Adrenal gland (tissue), 12 donors: ENCODE results near the gene FHOD3. TPM values are rescaled to one million over a fixed set of nuclear protein-coding genes. Genes with fewer than 3 reads are reported as not detected.

Source experiments
- DNase-seq, 7 donors: peaks; one replicate each; pipeline ENCODE4 v3.0.0-alpha.2; 2019 to 2020
- H3K27ac ChIP-seq, 5 donors: fragments of 200-600 bp; sonication (generic) in 4 of 5; 1 replicate in 3 of 5; 2 replicates in 2 of 5; pipeline versions ENCODE4 v1.5.1 to v1.8.0; 2016 to 2020; ENCODE audit warnings: mild to moderate bottlenecking in 1 of 5
- H3K27me3 ChIP-seq: fragments of 200-600 bp; 2 replicates; pipeline ENCODE4 v1.8.0; 2021
- H3K36me3 ChIP-seq, 2 donors: fragments of 200-600 bp; replicated peaks in 1 of 2; 1 replicate in 1 of 2; 2 replicates in 1 of 2; pipeline versions ENCODE4 v1.5.1 to v1.8.0; 2018 to 2022
- H3K4me1 ChIP-seq, 2 donors: fragments of 200-600 bp; replicated peaks in 1 of 2; 1 replicate in 1 of 2; 2 replicates in 1 of 2; pipeline versions ENCODE4 v1.5.1 to v1.8.0; 2018 to 2021
- H3K4me3 ChIP-seq, 4 donors: fragments of 200-600 bp; sonication (generic) in 3 of 4; one replicate each; pipeline ENCODE4 v1.5.1; 2016 to 2018
- H3K9me3 ChIP-seq, 3 donors: fragments of 200-600 bp; sonication (generic) in 1 of 3; replicated peaks in 1 of 3; 1 replicate in 2 of 3; 2 replicates in 1 of 3; pipeline versions ENCODE4 v1.5.1 to v1.8.0; 2016 to 2021
- CTCF ChIP-seq, 6 experiments: fragments of 450-650 bp in 4 of 6; fragments of 200-600 bp in 2 of 6; sonication (generic) in 1 of 6; IDR thresholded peaks; 1 replicate in 5 of 6; 2 replicates in 1 of 6; pipeline versions ENCODE4 v1.5.1 to v1.8.0; 2016 to 2021; ENCODE audit warnings: antibody characterized with exemption in 6 of 6, mild to moderate bottlenecking in 2 of 6, moderate library complexity in 1 of 6
- POLR2A ChIP-seq, 2 donors: fragments of 450-650 bp; IDR thresholded peaks; one replicate each; pipeline ENCODE4 v1.6.1; 2017; ENCODE audit warnings: antibody characterized with exemption in 2 of 2, mild to moderate bottlenecking in 2 of 2, moderate library complexity in 1 of 2
- WGBS, 4 donors: extraction: QIAGEN DNeasy Blood & Tissue Kit in 2 of 4; methylation state at CpG; one replicate each; pipeline versions ENCODE4 v1.1.5 to v1.1.7; 2013 to 2017; 5-methylcytosine and 5-hydroxymethylcytosine counted together
- intact Hi-C, 2 donors: fragments of 100-400 bp; cut with DNase I; formaldehyde crosslinking; loops; one replicate each; pipeline versions ENCODE4 v1.14.1 to v1.15.0; 2022 to 2023
- polyA plus RNA-seq, 3 donors: library from polyadenylated mRNA; stranded (reverse); fragments of 200-250 nt in 2 of 3; fragments of 350-450 nt in 1 of 3; fragmentation: Illumina TruSeq in 1 of 3; extraction: RNeasy Lipid Tissue Mini Kit (QIAGEN cat#74804) in 1 of 3; gene quantifications; one replicate each; pipeline ENCODE4 v1.2.3, GENCODE V29; 2013 to 2014
- total RNA-seq, 9 donors: library from RNA; depleted of rRNA in 4 of 9; stranded (reverse); fragments of >200 nt in 4 of 9; fragments of 120-200 nt in 1 of 9; fragmentation: NEBNext Ultra II Directional in 1 of 9; extraction: Animal tissue kit (Norgen Biotek cat#: 25700) in 1 of 9; gene quantifications; one replicate each; pipeline versions ENCODE4 v1.1.0 to v1.2.4, GENCODE V29; 2013 to 2023
- donor health status: healthy with polysubstance abuse.
- donor health status: Bipolar disorder and iron deficiency.
- donor health status: DM: yes; HTN: yes; CAD: no.
- donor health status: DM: no; HTN: no; CAD: no.
- donor health status: DM: no; HTN: no; CAD: no.
- donor health status: DM: yes; HTN: yes; CAD: no.

The FHOD3 gene
- total and polyA plus RNA-seq, 12 donors, result 17.5 to 87.9 (median 48.5) TPM

- Histone ChIP-seq H3K9me3 (no peaks in the 10 kb centered on the region), H3K4me1 (no peaks in the 10 kb centered on the region), H3K27me3 (no peaks in the 10 kb centered on the region), H3K4me3 (no peak overlapping the region), H3K27ac (no peak overlapping the region), H3K36me3 (no peaks in the 10 kb centered on the region)
- TF ChIP-seq CTCF (IDR thresholded peaks at IDR 0.05), result no peak
- TF ChIP-seq POLR2A (IDR thresholded peaks at IDR 0.05), result no peak
- DNase-seq, result no peak
- intact Hi-C loops, result loop anchor here in 1 of 2 donors (10.0 kb wide), 1 partner anchor 95 kb away; no protein-coding TSS in a partner anchor
- 86 to 89% (median 87%) methylated on average over 6 to 8 of the region's 8 CpGs for WGBS, 4 donors
These were observed 171.9 kb downstream of the FHOD3 start for GRCh38 chr18:36469461-36469860.

- Histone ChIP-seq H3K36me3 (no peaks in the 10 kb centered on the region), H3K4me1 (no peaks in the 10 kb centered on the region), H3K4me3 (no peak overlapping the region), H3K27me3 (no peaks in the 10 kb centered on the region), H3K27ac (no peak overlapping the region), H3K9me3 (no peaks in the 10 kb centered on the region)
- intact Hi-C loops, result no loop called here
- DNase-seq, result no peak
- TF ChIP-seq POLR2A (IDR thresholded peaks at IDR 0.05), result no peak
- TF ChIP-seq CTCF (IDR thresholded peaks at IDR 0.05), result no peak
- 86 to 95% (median 91%) methylated on average over 6 to 7 of the region's 7 CpGs for WGBS, 4 donors
These were observed 173.4 kb downstream of the FHOD3 start for GRCh38 chr18:36470896-36471295.

- no peak for TF ChIP-seq POLR2A (IDR thresholded peaks at IDR 0.05)
- no peak for TF ChIP-seq CTCF (IDR thresholded peaks at IDR 0.05)
- Histone ChIP-seq H3K9me3 (no peaks in the 10 kb centered on the region), H3K4me1 (no peaks in the 10 kb centered on the region), H3K36me3 (no peaks in the 10 kb centered on the region), H3K27ac (no peak overlapping the region), H3K4me3 (no peak overlapping the region), H3K27me3 (no peaks in the 10 kb centered on the region)
- 79 to 90% (median 85%) methylated on average over 4 to 5 of the region's 5 CpGs for WGBS, 4 donors
- intact Hi-C loops, result no loop called here
- no peak for DNase-seq
These were observed 173.9 kb downstream of the FHOD3 start for GRCh38 chr18:36471393-36471792.

- Histone ChIP-seq H3K27ac (no peak overlapping the region), H3K4me3 (no peak overlapping the region), H3K27me3 (no peaks in the 10 kb centered on the region), H3K36me3 (no peaks in the 10 kb centered on the region), H3K9me3 (no peaks in the 10 kb centered on the region), H3K4me1 (no peaks in the 10 kb centered on the region)
- no peak for DNase-seq
- 46 to 65% (median 60%) methylated on average over 4 of the region's 4 CpGs for WGBS, 4 donors
- TF ChIP-seq CTCF (IDR thresholded peaks at IDR 0.05), result no peak
- TF ChIP-seq POLR2A (IDR thresholded peaks at IDR 0.05), result no peak
- intact Hi-C loops, result no loop called here
These were observed 178.9 kb downstream of the FHOD3 start for GRCh38 chr18:36476433-36476832.
